ENCODE measurements around the gene MGAT5. TPM values are rescaled to one million over a fixed set of nuclear protein-coding genes. Genes with fewer than 3 reads are reported as not detected.

MGAT5 gene
- total and polyA plus RNA-seq, 4 donors, result 6.1 to 49.7 (median 22.1) TPM

GRCh38 chr2:134344954-134345697 is 91.3 kb downstream of the MGAT5 start:
- H3K4me1 ChIP-seq (ENCODE audit: control insufficient read depth in 1 of 2, insufficient read depth in 2 of 2, low read length in 2 of 2), result peaks cover 0 to 5% of the 10 kb centered on the region in 2 donors
- H3K36me3 ChIP-seq (ENCODE audit: control insufficient read depth in 1 of 2, insufficient read depth in 2 of 2, low read length in 1 of 2), result peaks cover 0 to 2% of the 10 kb centered on the region in 2 donors
- H3K27ac ChIP-seq (ENCODE audit: low read depth in 1 of 2, low read length in 2 of 2), result no peak overlapping the region
- H3K4me3 ChIP-seq (ENCODE audit: low read length in 2 of 2), result no peak overlapping the region
- no peaks in the 10 kb centered on the region for H3K27me3 ChIP-seq (ENCODE audit: control insufficient read depth in 1 of 2, insufficient read depth in 2 of 2, low read length in 1 of 2)
- DNase-seq (no peak), ATAC-seq (ENCODE audit: low FRiP score) (no peak)
- no peaks in the 10 kb centered on the region for H3K9me3 ChIP-seq (ENCODE audit: control insufficient read depth, low read length)
- intact Hi-C loops (cut with DNase I), result no loop called here
- 96 to 97% methylated on average over 9 of the region's 9 CpGs for WGBS, 2 donors

- no peak for DNase-seq
- no peak for ATAC-seq (ENCODE audit: low FRiP score)
- Histone ChIP-seq H3K9me3 (ENCODE audit: control insufficient read depth, low read length) (no peaks in the 10 kb centered on the region), H3K36me3 (ENCODE audit: control insufficient read depth in 1 of 2, insufficient read depth in 2 of 2, low read length in 1 of 2) (peaks cover 0 to 2% of the 10 kb centered on the region in 2 donors), H3K27ac (ENCODE audit: low read depth in 1 of 2, low read length in 2 of 2) (no peak overlapping the region), H3K4me3 (ENCODE audit: low read length in 2 of 2) (no peak overlapping the region), H3K4me1 (ENCODE audit: control insufficient read depth in 1 of 2, insufficient read depth in 2 of 2, low read length in 2 of 2) (peaks cover 0 to 5% of the 10 kb centered on the region in 2 donors), H3K27me3 (ENCODE audit: control insufficient read depth in 1 of 2, insufficient read depth in 2 of 2, low read length in 1 of 2) (no peaks in the 10 kb centered on the region)
- intact Hi-C loops (cut with DNase I), result no loop called here
- WGBS, 2 donors, result 94 to 96% methylated on average over 4 of the region's 4 CpGs
These were observed 92.3 kb downstream of the MGAT5 start for GRCh38 chr2:134346141-134346540.

- WGBS, 2 donors, result 13 to 32% methylated on average over 3 of the region's 3 CpGs
- no peak overlapping the region for H3K4me3 ChIP-seq (ENCODE audit: low read length in 2 of 2)
- DNase-seq (no peak), ATAC-seq (ENCODE audit: low FRiP score) (no peak)
- H3K27me3 ChIP-seq (ENCODE audit: control insufficient read depth in 1 of 2, insufficient read depth in 2 of 2, low read length in 1 of 2), result no peaks in the 10 kb centered on the region
- peaks cover 0 to 2% of the 10 kb centered on the region in 2 donors for H3K36me3 ChIP-seq (ENCODE audit: control insufficient read depth in 1 of 2, insufficient read depth in 2 of 2, low read length in 1 of 2)
- H3K9me3 ChIP-seq (ENCODE audit: control insufficient read depth, low read length), result no peaks in the 10 kb centered on the region
- intact Hi-C loops (cut with DNase I), result no loop called here
- H3K4me1 ChIP-seq (ENCODE audit: control insufficient read depth in 1 of 2, insufficient read depth in 2 of 2, low read length in 2 of 2), result peaks cover 0 to 5% of the 10 kb centered on the region in 2 donors
- peak overlapping the region in 1 of 2 donors; percentile 66 for H3K27ac ChIP-seq (ENCODE audit: low read depth in 1 of 2, low read length in 2 of 2)
These were observed 93.9 kb downstream of the MGAT5 start for GRCh38 chr2:134347756-134348155.

- peaks cover 0 to 2% of the 10 kb centered on the region in 2 donors for H3K36me3 ChIP-seq (ENCODE audit: control insufficient read depth in 1 of 2, insufficient read depth in 2 of 2, low read length in 1 of 2)
- peak overlapping the region in 1 of 2 donors; percentile 32 for H3K27ac ChIP-seq (ENCODE audit: low read depth in 1 of 2, low read length in 2 of 2)
- 17 to 27% methylated on average over 4 of the region's 4 CpGs for WGBS, 2 donors
- H3K9me3 ChIP-seq (ENCODE audit: control insufficient read depth, low read length), result no peaks in the 10 kb centered on the region
- H3K4me3 ChIP-seq (ENCODE audit: low read length in 2 of 2), result no peak overlapping the region
- intact Hi-C loops (cut with DNase I), result no loop called here
- DNase-seq (no peak), ATAC-seq (ENCODE audit: low FRiP score) (no peak)
- H3K27me3 ChIP-seq (ENCODE audit: control insufficient read depth in 1 of 2, insufficient read depth in 2 of 2, low read length in 1 of 2), result no peaks in the 10 kb centered on the region
- peaks cover 0 to 5% of the 10 kb centered on the region in 2 donors for H3K4me1 ChIP-seq (ENCODE audit: control insufficient read depth in 1 of 2, insufficient read depth in 2 of 2, low read length in 2 of 2)
These were observed 94.4 kb downstream of the MGAT5 start for GRCh38 chr2:134348239-134348638.

- Histone ChIP-seq H3K9me3 (ENCODE audit: control insufficient read depth, low read length) (no peaks in the 10 kb centered on the region), H3K27me3 (ENCODE audit: control insufficient read depth in 1 of 2, insufficient read depth in 2 of 2, low read length in 1 of 2) (no peaks in the 10 kb centered on the region), H3K4me1 (ENCODE audit: control insufficient read depth in 1 of 2, insufficient read depth in 2 of 2, low read length in 2 of 2) (peaks cover 0 to 5% of the 10 kb centered on the region in 2 donors), H3K36me3 (ENCODE audit: control insufficient read depth in 1 of 2, insufficient read depth in 2 of 2, low read length in 1 of 2) (peaks cover 0 to 2% of the 10 kb centered on the region in 2 donors), H3K4me3 (ENCODE audit: low read length in 2 of 2) (no peak overlapping the region), H3K27ac (ENCODE audit: low read depth in 1 of 2, low read length in 2 of 2) (no peak overlapping the region)
- intact Hi-C loops (cut with DNase I), result no loop called here
- DNase-seq (no peak), ATAC-seq (ENCODE audit: low FRiP score) (no peak)
- WGBS, 2 donors, result 21 to 30% methylated on average over 5 of the region's 5 CpGs
These were observed 94.9 kb downstream of the MGAT5 start for GRCh38 chr2:134348760-134349159.

GRCh38 chr2:134351016-134351415 is 97.1 kb downstream of the MGAT5 start:
- Histone ChIP-seq H3K36me3 (ENCODE audit: control insufficient read depth in 1 of 2, insufficient read depth in 2 of 2, low read length in 1 of 2) (no peaks in the 10 kb centered on the region), H3K4me3 (ENCODE audit: low read length in 2 of 2) (no peak overlapping the region), H3K9me3 (ENCODE audit: control insufficient read depth, low read length) (no peaks in the 10 kb centered on the region), H3K27me3 (ENCODE audit: control insufficient read depth in 1 of 2, insufficient read depth in 2 of 2, low read length in 1 of 2) (no peaks in the 10 kb centered on the region), H3K4me1 (ENCODE audit: control insufficient read depth in 1 of 2, insufficient read depth in 2 of 2, low read length in 2 of 2) (peaks cover 0 to 5% of the 10 kb centered on the region in 2 donors), H3K27ac (ENCODE audit: low read depth in 1 of 2, low read length in 2 of 2) (no peak overlapping the region)
- DNase-seq (no peak), ATAC-seq (ENCODE audit: low FRiP score) (no peak)
- WGBS, 2 donors, result 62 to 64% methylated on average over 3 of the region's 3 CpGs
- intact Hi-C loops (cut with DNase I), result no loop called here

- intact Hi-C loops (cut with DNase I), result no loop called here
- no peak for DNase-seq
- 97 to 100% methylated on average over 2 of the region's 2 CpGs for WGBS, 2 donors
These were observed 98.0 kb downstream of the MGAT5 start for GRCh38 chr2:134351899-134352298.

GRCh38 chr2:134352844-134353243 is 99.0 kb downstream of the MGAT5 start:
- no peak overlapping the region for H3K27ac ChIP-seq (ENCODE audit: low read depth in 1 of 2, low read length in 2 of 2)
- intact Hi-C loops (cut with DNase I), result no loop called here
- ATAC-seq (ENCODE audit: low FRiP score), result no peak
- no peak for DNase-seq
- no peak overlapping the region for H3K4me3 ChIP-seq (ENCODE audit: low read length in 2 of 2)
- no peaks in the 10 kb centered on the region for H3K27me3 ChIP-seq (ENCODE audit: control insufficient read depth in 1 of 2, insufficient read depth in 2 of 2, low read length in 1 of 2)
- H3K9me3 ChIP-seq (ENCODE audit: control insufficient read depth, low read length), result no peaks in the 10 kb centered on the region
- H3K36me3 ChIP-seq (ENCODE audit: control insufficient read depth in 1 of 2, insufficient read depth in 2 of 2, low read length in 1 of 2), result no peaks in the 10 kb centered on the region
- H3K4me1 ChIP-seq (ENCODE audit: control insufficient read depth in 1 of 2, insufficient read depth in 2 of 2, low read length in 2 of 2), result peaks cover 0 to 2% of the 10 kb centered on the region in 2 donors
- WGBS, 2 donors, result 98 to 99% methylated on average over 3 of the region's 3 CpGs

More at GRCh38 chr2:134351899-134352298, 98.0 kb downstream of the MGAT5 start:
- Histone ChIP-seq H3K36me3 (ENCODE audit: control insufficient read depth in 1 of 2, insufficient read depth in 2 of 2, low read length in 1 of 2) (no peaks in the 10 kb centered on the region), H3K4me3 (ENCODE audit: low read length in 2 of 2) (no peak overlapping the region), H3K9me3 (ENCODE audit: control insufficient read depth, low read length) (no peaks in the 10 kb centered on the region), H3K27ac (ENCODE audit: low read depth in 1 of 2, low read length in 2 of 2) (no peak overlapping the region), H3K4me1 (ENCODE audit: control insufficient read depth in 1 of 2, insufficient read depth in 2 of 2, low read length in 2 of 2) (peaks cover 0 to 5% of the 10 kb centered on the region in 2 donors), H3K27me3 (ENCODE audit: control insufficient read depth in 1 of 2, insufficient read depth in 2 of 2, low read length in 1 of 2) (no peaks in the 10 kb centered on the region)
- ATAC-seq (ENCODE audit: low FRiP score), result no peak

GRCh38 chr2:134354611-134355010 is 100.7 kb downstream of the MGAT5 start:
- H3K27me3 ChIP-seq (ENCODE audit: control insufficient read depth in 1 of 2, insufficient read depth in 2 of 2, low read length in 1 of 2), result no peaks in the 10 kb centered on the region
- peaks cover 1 to 4% of the 10 kb centered on the region in 2 donors for H3K4me1 ChIP-seq (ENCODE audit: control insufficient read depth in 1 of 2, insufficient read depth in 2 of 2, low read length in 2 of 2)
- no peak overlapping the region for H3K4me3 ChIP-seq (ENCODE audit: low read length in 2 of 2)
- H3K36me3 ChIP-seq (ENCODE audit: control insufficient read depth in 1 of 2, insufficient read depth in 2 of 2, low read length in 1 of 2), result no peaks in the 10 kb centered on the region
- no peaks in the 10 kb centered on the region for H3K9me3 ChIP-seq (ENCODE audit: control insufficient read depth, low read length)
- H3K27ac ChIP-seq (ENCODE audit: low read depth in 1 of 2, low read length in 2 of 2), result no peak overlapping the region
- no peak for DNase-seq
- 95 to 98% methylated on average over 3 of the region's 3 CpGs for WGBS, 2 donors
- intact Hi-C loops (cut with DNase I), result no loop called here
- no peak for ATAC-seq (ENCODE audit: low FRiP score)
